ENCODE results near the gene TM9SF3.
A peak's percentile ranks its signal among the peaks of the same experiment; 100 is the strongest.

GRCh38 chr10:96511044-96511945, 75.5 kb downstream of the TM9SF3 start:
- TF ChIP-seq EZH2 (optimal IDR thresholded peaks at IDR 0.05; ENCODE audit: low read depth, low read length) (no peak), CTCF (IDR thresholded peaks at IDR 0.05; ENCODE audit: low read length) (peak; percentile 63), EZH2phosphoT487 (IDR thresholded peaks at IDR 0.05; ENCODE audit: low read length) (no peak)

Measured in MM.1S (cell line).